Epithelial cell of proximal tubule (primary cell): ENCODE data around the gene SEPTIN1. TPM values are rescaled to one million over a fixed set of nuclear protein-coding genes. Genes with fewer than 3 reads are reported as not detected.

Experiments
- DNase-seq: peaks from one replicate; pipeline ENCODE4 v3.0.0-alpha.2; 2011; ENCODE audit warnings: low read depth
- H3K4me3 ChIP-seq: 2 replicates; pipeline ENCODE4 v1.5.1; 2011; ENCODE audit warnings: low read depth, mild to moderate bottlenecking, low read length
- CTCF ChIP-seq: conservative IDR thresholded peaks from 2 replicates; pipeline ENCODE4 v1.5.1; 2012; ENCODE audit warnings: low read depth, mild to moderate bottlenecking, low read length
- total RNA-seq: library from RNA; depleted of rRNA; stranded (reverse); fragments of >200 nt; gene quantifications from 2 replicates; pipeline ENCODE4 v1.2.3, GENCODE V29; 2015

Gene SEPTIN1
- total RNA-seq, 1 donor from 2014 or later = 0.23 TPM

GRCh38 chr16:30418350-30419181 is 36.2 kb upstream of the SEPTIN1 start:
- peak overlapping the region; percentile 60 for H3K4me3 ChIP-seq
- TF ChIP-seq CTCF = no peak
- no peak for DNase-seq

DNA sequence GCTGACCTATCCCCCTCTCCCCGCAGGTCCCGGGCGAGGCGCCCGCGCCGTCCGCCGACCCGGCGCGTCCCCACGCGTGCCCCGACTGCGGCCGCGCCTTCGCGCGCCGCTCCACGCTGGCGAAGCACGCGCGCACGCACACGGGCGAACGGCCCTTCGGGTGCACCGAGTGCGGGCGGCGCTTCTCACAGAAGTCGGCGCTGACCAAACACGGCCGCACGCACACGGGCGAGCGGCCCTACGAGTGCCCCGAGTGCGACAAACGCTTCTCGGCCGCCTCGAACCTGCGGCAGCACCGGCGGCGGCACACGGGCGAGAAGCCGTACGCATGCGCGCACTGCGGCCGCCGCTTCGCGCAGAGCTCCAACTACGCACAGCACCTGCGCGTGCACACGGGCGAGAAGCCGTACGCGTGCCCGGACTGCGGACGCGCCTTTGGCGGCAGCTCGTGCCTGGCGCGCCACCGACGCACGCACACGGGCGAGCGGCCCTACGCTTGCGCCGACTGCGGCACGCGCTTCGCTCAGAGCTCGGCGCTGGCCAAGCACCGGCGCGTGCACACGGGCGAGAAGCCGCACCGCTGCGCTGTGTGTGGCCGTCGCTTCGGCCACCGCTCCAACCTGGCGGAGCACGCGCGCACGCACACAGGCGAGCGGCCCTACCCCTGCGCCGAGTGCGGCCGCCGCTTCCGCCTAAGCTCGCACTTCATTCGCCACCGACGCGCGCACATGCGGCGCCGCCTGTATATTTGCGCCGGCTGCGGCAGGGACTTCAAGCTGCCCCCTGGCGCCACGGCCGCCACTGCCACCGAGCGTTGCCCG is 35.4 kb upstream of the SEPTIN1 start:
- peak overlapping the region; percentile 60 for H3K4me3 ChIP-seq
- no peak for DNase-seq

DNA sequence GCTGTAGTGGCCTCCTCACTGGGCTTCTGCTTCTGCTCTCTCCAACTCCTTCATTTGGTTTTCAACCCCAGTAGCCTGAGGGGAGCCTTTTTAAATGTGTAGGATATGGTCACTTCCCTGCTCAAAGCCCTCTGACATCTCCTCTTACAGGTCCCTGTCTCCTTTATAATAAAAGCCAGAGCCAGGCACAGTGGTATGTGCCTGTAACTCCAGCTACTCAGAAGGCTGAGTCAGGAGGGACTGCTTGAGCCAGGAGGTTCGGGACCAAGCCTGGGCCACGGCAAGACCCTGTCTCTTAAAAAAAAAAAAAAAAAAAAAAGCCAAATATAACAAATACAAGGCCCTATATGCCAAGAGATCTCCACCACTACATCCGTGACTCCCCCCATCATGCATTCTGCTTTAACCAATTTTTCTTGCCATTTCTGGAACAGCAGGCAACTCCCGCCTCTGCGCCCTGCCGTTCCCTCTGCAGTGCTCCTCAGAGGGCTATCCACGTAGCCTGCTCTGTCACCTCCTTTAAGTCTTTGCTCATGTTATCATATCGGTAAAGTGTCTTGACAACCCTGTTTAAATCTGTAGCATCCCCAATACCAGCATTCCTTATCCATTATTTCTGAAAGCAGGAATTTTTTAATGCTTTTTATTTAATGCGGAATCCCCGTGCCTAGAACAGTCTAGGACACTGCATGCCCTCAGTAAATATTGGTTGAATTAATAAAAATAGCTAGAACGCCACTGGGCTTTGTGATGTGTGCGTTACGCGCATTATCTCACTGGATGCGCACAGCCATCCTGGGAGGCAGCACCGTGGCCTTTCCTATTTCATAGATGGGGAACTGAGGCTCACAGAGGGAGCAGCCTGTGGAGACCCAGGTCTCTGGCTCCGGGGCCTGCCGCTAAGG is 34.5 kb upstream of the SEPTIN1 start:
- DNase-seq = no peak
- H3K4me3 ChIP-seq = peak overlapping the region; percentile 60
- no peak for TF ChIP-seq CTCF

More for the DNA sequence above, 35.4 kb upstream of the SEPTIN1 start:
- TF ChIP-seq CTCF = peak; percentile 26

- no peak for DNase-seq
- TF ChIP-seq CTCF = no peak
Measured at GRCh38 chr16:30416047-30416603, 33.8 kb upstream of the SEPTIN1 start.

DNA sequence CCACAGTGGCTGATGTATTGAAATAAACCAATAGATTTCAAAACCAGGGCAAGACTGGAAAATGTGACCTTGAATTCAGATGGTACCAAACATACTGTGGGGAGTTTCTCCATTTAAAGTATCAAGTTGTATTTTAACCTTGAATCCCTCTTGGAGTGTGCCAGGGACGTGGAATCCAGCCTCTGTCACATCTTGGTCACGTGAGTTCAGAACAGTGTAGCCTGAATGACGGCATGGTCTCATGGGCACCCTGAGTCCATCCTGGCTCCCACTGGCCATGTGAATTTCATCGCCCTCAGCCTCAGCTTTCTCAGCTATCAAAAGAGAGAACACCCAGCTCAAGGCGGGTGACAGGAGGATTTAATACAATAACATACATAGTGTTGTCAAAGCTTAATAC is 31.8 kb upstream of the SEPTIN1 start:
- DNase-seq = no peak
- no peak overlapping the region for H3K4me3 ChIP-seq
- TF ChIP-seq CTCF = no peak

More at GRCh38 chr16:30416047-30416603, 33.8 kb upstream of the SEPTIN1 start:
- H3K4me3 ChIP-seq = no peak overlapping the region

- H3K4me3 ChIP-seq = no peak overlapping the region
- DNase-seq = peak; percentile 60
- TF ChIP-seq CTCF = no peak
Measured at GRCh38 chr16:30413112-30413806, 30.9 kb upstream of the SEPTIN1 start.
